Activated T-helper 1 cell treated with anti-CD3 and anti-CD28 coated beads, Interleukin-12 subunit alpha, Interleukin-12 subunit beta, Interleukin-2, Interleukin-4 antibody, amounts not matched to agents 30 ng/mL and 10 ng/mL and 1 ng/mL, durations not matched to agents 14 hours and 24 hours and 36 hours (primary cell): ENCODE data around the gene SLC30A10. TPM values are rescaled to one million over a fixed set of nuclear protein-coding genes. Genes with fewer than 3 reads are reported as not detected.
"Not testable (repeated sequence)": the region's sequence is repeated elsewhere in the genome, so short reads cannot be mapped to it uniquely, and the experiment has no call there.

Experiments
- DNase-seq: peaks from one replicate; pipeline ENCODE4 v3.0.0; 2021; ENCODE audit warnings: low spot score
- H3K27ac Mint-ChIP-seq: one replicate; pipeline ENCODE4 v1.8.0; 2021; ENCODE audit warnings: mild to moderate bottlenecking, mixed read lengths
- H3K27me3 Mint-ChIP-seq: one replicate; pipeline ENCODE4 v1.8.0; 2022; ENCODE audit warnings: mild to moderate bottlenecking, moderate library complexity, mixed read lengths; ENCODE audit not compliant: insufficient read depth
- H3K36me3 Mint-ChIP-seq: one replicate; pipeline ENCODE4 v1.8.0; 2021; ENCODE audit warnings: low read depth, mixed read lengths
- H3K4me1 Mint-ChIP-seq: one replicate; pipeline ENCODE4 v1.8.0; 2021; ENCODE audit warnings: low read depth, mixed read lengths
- H3K4me3 Mint-ChIP-seq: one replicate; pipeline ENCODE4 v1.8.0; 2021; ENCODE audit warnings: mild to moderate bottlenecking, moderate library complexity, mixed read lengths
- H3K9me3 Mint-ChIP-seq: one replicate; pipeline ENCODE4 v1.8.0; 2021; ENCODE audit warnings: mixed read lengths
- intact Hi-C: fragments of 100-400 bp; cut with micrococcal nuclease; formaldehyde crosslinking; loops from one replicate; pipeline ENCODE4 v1.15.1; 2024
- total RNA-seq: library from RNA; stranded (reverse); gene quantifications from 2 replicates; pipeline ENCODE4 v1.2.3, GENCODE V29; 2022

SLC30A10 gene
- total RNA-seq, 1 donor from 2014 or later: not detected

GRCh38 chr1:219900882-219901281, 27.5 kb downstream of the SLC30A10 start:
- peaks cover 3% of the 10 kb centered on the region for H3K27me3 Mint-ChIP-seq
- DNase-seq: no peak
- H3K27ac Mint-ChIP-seq: no peak overlapping the region
- H3K4me1 Mint-ChIP-seq: no peaks in the 10 kb centered on the region
- no peaks in the 10 kb centered on the region for H3K36me3 Mint-ChIP-seq
- no peaks in the 10 kb centered on the region for H3K9me3 Mint-ChIP-seq
- no peak overlapping the region for H3K4me3 Mint-ChIP-seq
- intact Hi-C loops: no loop called here

- Mint-ChIP-seq H3K36me3 (no peaks in the 10 kb centered on the region), H3K27me3 (peaks cover 3% of the 10 kb centered on the region), H3K9me3 (no peaks in the 10 kb centered on the region), H3K4me1 (no peaks in the 10 kb centered on the region), H3K4me3 (no peak overlapping the region), H3K27ac (no peak overlapping the region)
- no peak for DNase-seq
- intact Hi-C loops: no loop called here
These were observed 28.2 kb downstream of the SLC30A10 start for GRCh38 chr1:219900201-219900600.

GRCh38 chr1:219898375-219898774, 30.0 kb downstream of the SLC30A10 start:
- no peak for DNase-seq
- H3K4me1 Mint-ChIP-seq: no peaks in the 10 kb centered on the region
- no peak overlapping the region for H3K27ac Mint-ChIP-seq
- intact Hi-C loops: no loop called here
- no peak overlapping the region for H3K4me3 Mint-ChIP-seq
- H3K36me3 Mint-ChIP-seq: no peaks in the 10 kb centered on the region
- no peaks in the 10 kb centered on the region for H3K9me3 Mint-ChIP-seq
- peaks cover 3% of the 10 kb centered on the region for H3K27me3 Mint-ChIP-seq

- intact Hi-C loops: no loop called here
- peaks cover under 1% of the 10 kb centered on the region for H3K27me3 Mint-ChIP-seq
- H3K36me3 Mint-ChIP-seq: no peaks in the 10 kb centered on the region
- no peak for DNase-seq
- no peaks in the 10 kb centered on the region for H3K9me3 Mint-ChIP-seq
- H3K4me1 Mint-ChIP-seq: no peaks in the 10 kb centered on the region
- no peak overlapping the region for H3K27ac Mint-ChIP-seq
- no peak overlapping the region for H3K4me3 Mint-ChIP-seq
These were observed 30.4 kb downstream of the SLC30A10 start for GRCh38 chr1:219897914-219898313.

GRCh38 chr1:219892271-219892670, 36.1 kb downstream of the SLC30A10 start:
- H3K4me3 Mint-ChIP-seq, H3K4me1 Mint-ChIP-seq, intact Hi-C loops, H3K27me3 Mint-ChIP-seq, DNase-seq, H3K27ac Mint-ChIP-seq, H3K36me3 Mint-ChIP-seq, H3K9me3 Mint-ChIP-seq: not testable (repeated sequence)

- H3K4me1 Mint-ChIP-seq, H3K9me3 Mint-ChIP-seq, DNase-seq, H3K4me3 Mint-ChIP-seq, intact Hi-C loops, H3K27me3 Mint-ChIP-seq, H3K36me3 Mint-ChIP-seq, H3K27ac Mint-ChIP-seq: not testable (repeated sequence)
These were observed 36.5 kb downstream of the SLC30A10 start for GRCh38 chr1:219891846-219892245.

GRCh38 chr1:219888667-219889066, 39.7 kb downstream of the SLC30A10 start:
- H3K4me1 Mint-ChIP-seq, H3K9me3 Mint-ChIP-seq, H3K27me3 Mint-ChIP-seq, H3K4me3 Mint-ChIP-seq, H3K36me3 Mint-ChIP-seq, intact Hi-C loops, DNase-seq, H3K27ac Mint-ChIP-seq: not testable (repeated sequence)

- no peaks in the 10 kb centered on the region for H3K4me1 Mint-ChIP-seq
- no peak for DNase-seq
- no peak overlapping the region for H3K4me3 Mint-ChIP-seq
- H3K27ac Mint-ChIP-seq: no peak overlapping the region
- H3K36me3 Mint-ChIP-seq: no peaks in the 10 kb centered on the region
- intact Hi-C loops: no loop called here
- no peaks in the 10 kb centered on the region for H3K27me3 Mint-ChIP-seq
- no peaks in the 10 kb centered on the region for H3K9me3 Mint-ChIP-seq
These were observed 42.7 kb downstream of the SLC30A10 start for GRCh38 chr1:219885680-219886079.

GRCh38 chr1:219883400-219884332, 44.7 kb downstream of the SLC30A10 start:
- Mint-ChIP-seq H3K9me3 (no peaks in the 10 kb centered on the region), H3K4me1 (no peaks in the 10 kb centered on the region)
- intact Hi-C loops: no loop called here

GRCh38 chr1:219882755-219883154, 45.6 kb downstream of the SLC30A10 start:
- intact Hi-C loops: no loop called here
- DNase-seq: no peak
- Mint-ChIP-seq H3K36me3 (no peaks in the 10 kb centered on the region), H3K4me3 (no peak overlapping the region), H3K9me3 (no peaks in the 10 kb centered on the region), H3K27ac (no peak overlapping the region), H3K4me1 (no peaks in the 10 kb centered on the region), H3K27me3 (no peaks in the 10 kb centered on the region)

More at GRCh38 chr1:219883400-219884332, 44.7 kb downstream of the SLC30A10 start:
- Mint-ChIP-seq H3K27ac (no peak overlapping the region), H3K36me3 (no peaks in the 10 kb centered on the region), H3K27me3 (no peaks in the 10 kb centered on the region), H3K4me3 (no peak overlapping the region)
- no peak for DNase-seq

- intact Hi-C loops: no loop called here
- Mint-ChIP-seq H3K9me3 (no peaks in the 10 kb centered on the region), H3K36me3 (no peaks in the 10 kb centered on the region), H3K4me3 (no peak overlapping the region), H3K4me1 (no peaks in the 10 kb centered on the region), H3K27ac (no peak overlapping the region), H3K27me3 (no peaks in the 10 kb centered on the region)
- DNase-seq: no peak
These were observed 46.3 kb downstream of the SLC30A10 start for GRCh38 chr1:219882096-219882495.

- H3K27ac Mint-ChIP-seq: no peak overlapping the region
- no peak for DNase-seq
- H3K27me3 Mint-ChIP-seq: no peaks in the 10 kb centered on the region
- no peaks in the 10 kb centered on the region for H3K36me3 Mint-ChIP-seq
- intact Hi-C loops: no loop called here
- no peaks in the 10 kb centered on the region for H3K4me1 Mint-ChIP-seq
- no peak overlapping the region for H3K4me3 Mint-ChIP-seq
- H3K9me3 Mint-ChIP-seq: no peaks in the 10 kb centered on the region
These were observed 47.4 kb downstream of the SLC30A10 start for GRCh38 chr1:219880765-219881457.

GRCh38 chr1:219876798-219877209, 51.6 kb downstream of the SLC30A10 start:
- DNase-seq: no peak
- intact Hi-C loops: no loop called here
- Mint-ChIP-seq H3K4me3 (no peak overlapping the region), H3K36me3 (no peaks in the 10 kb centered on the region), H3K27me3 (no peaks in the 10 kb centered on the region), H3K27ac (no peak overlapping the region), H3K4me1 (no peaks in the 10 kb centered on the region), H3K9me3 (no peaks in the 10 kb centered on the region)
